A204.1 (cell line): Measurements from ENCODE around the gene BDP1.
"Not testable (repeated sequence)": the region's sequence is repeated elsewhere in the genome, so short reads cannot be mapped to it uniquely, and the experiment has no call there.

Experiments used
- FAIRE-seq: peaks from 2 replicates; lab custom pipeline; 2012; peaks lifted over from hg19 to GRCh38; lab: Jason Lieb, UNC

The BDP1 gene

DNA sequence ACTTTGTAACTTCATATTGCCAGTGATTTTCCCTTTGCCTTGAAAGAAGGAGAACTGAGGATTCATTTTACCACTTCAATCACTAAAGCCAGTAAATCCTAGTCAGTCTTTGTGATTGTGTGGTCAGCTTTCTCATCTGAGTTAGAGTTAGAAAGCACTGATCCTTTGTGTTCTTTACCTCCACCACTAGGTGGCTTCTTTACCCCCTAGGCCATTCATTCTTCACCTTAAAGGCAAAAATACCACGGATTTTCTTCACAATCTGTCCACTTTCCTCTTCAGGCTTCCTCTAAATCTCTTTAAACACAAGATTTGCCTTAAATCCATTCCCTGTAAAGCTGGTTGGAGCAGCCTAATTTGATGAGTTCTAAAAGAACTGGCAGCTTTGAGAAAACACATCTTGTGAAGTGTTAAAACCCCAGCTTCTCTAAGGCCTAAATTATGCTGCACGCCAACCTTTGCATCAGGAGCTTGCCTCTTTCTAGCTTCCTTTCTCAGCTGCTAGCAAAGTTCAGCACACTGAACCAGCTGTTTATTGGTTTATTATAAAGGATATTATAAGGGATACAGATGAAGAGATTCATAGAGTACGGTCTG is 20.4 kb downstream of the BDP1 start:
- peak; percentile 3 for FAIRE-seq

DNA sequence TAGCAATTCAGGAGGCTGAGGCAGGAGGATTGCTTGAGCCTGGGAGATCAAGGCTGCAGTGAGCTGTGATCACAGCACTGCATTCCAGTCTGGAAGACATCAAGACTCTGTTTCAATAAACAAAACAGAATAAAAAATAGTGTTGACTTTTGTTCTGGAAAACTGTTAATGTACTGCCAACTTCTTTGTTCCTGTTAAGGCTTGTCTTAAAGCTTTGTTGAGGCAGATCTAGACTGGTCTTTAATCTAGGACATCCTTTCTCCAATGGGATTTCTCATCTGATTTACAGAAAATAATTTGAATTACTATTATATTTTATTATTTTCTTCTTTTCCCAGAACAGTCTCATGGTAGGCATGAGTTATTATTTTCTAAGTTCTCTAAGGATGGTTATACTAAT is 26.0 kb downstream of the BDP1 start:
- no peak for FAIRE-seq

GRCh38 chr5:71482132-71482531 is 26.7 kb downstream of the BDP1 start:
- no peak for FAIRE-seq

DNA sequence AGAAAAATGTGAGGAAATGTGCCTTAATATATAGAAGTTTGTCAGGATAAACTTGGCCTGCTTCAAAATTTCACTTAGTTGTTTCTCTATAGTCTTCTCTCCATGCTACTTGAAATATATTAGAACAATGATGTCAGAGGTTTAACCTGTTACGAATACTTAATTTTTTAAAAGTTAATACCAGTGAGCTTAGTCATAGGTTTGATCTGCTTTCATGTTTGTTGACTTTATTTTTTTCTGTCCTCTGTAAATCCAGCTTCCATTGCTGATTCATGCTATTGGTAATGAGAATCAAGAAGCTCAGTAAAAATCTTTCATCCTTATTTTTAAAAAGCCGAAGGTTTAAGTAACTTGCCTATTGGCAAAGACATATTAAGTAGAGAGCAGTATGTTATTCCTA is 27.9 kb downstream of the BDP1 start:
- no peak for FAIRE-seq

GRCh38 chr5:71492817-71493615 is 37.6 kb downstream of the BDP1 start:
- no peak for FAIRE-seq

GRCh38 chr5:71494202-71494601 is 38.8 kb downstream of the BDP1 start:
- FAIRE-seq, result not testable (repeated sequence)

DNA sequence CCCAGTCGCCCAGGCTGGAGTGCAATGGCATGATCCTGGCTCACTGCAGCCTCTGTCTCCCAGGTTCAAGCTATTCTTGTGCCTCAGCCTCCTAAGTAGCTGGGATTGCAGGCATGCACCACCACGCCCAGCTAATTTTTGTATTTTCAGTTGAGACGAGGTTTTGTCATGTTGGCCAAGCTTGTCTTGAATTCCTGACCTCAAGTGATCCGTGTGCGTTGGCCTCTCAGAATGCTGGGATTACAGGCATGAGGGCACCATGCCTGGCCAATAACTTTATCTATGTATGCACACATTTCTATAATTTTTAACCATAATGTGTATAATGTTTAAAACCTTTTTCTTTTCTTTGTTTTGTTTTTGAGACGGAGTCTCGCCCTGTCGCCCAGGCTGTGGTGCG is 43.3 kb downstream of the BDP1 start:
- FAIRE-seq, result not testable (repeated sequence)

GRCh38 chr5:71503536-71503935 is 48.1 kb downstream of the BDP1 start:
- FAIRE-seq, result no peak

GRCh38 chr5:71522151-71522550 is 66.7 kb downstream of the BDP1 start:
- FAIRE-seq, result no peak

DNA sequence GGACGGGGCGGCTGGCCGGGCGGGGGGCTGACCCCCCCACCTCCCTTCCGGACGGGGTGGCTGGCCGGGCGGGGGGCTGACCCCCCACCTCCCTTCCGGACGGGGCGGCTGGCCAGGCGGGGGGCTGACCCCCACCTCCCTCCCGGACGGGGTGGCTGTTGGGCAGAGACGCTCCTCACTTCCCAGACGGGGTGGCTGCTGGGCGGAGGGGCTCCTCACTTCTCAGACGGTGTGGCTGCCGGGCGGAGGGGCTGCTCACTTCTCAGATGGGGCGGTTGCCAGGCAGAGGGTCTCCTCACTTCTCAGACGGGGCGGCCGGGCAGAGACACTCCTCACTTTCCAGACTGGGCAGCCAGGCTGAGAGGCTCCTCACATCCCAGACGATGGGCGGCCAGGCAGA is 70.2 kb downstream of the BDP1 start:
- FAIRE-seq, result not testable (repeated sequence)

GRCh38 chr5:71528206-71528605 is 72.8 kb downstream of the BDP1 start:
- peak; percentile 63 for FAIRE-seq

GRCh38 chr5:71529682-71530081 is 74.2 kb downstream of the BDP1 start:
- FAIRE-seq, result no peak

DNA sequence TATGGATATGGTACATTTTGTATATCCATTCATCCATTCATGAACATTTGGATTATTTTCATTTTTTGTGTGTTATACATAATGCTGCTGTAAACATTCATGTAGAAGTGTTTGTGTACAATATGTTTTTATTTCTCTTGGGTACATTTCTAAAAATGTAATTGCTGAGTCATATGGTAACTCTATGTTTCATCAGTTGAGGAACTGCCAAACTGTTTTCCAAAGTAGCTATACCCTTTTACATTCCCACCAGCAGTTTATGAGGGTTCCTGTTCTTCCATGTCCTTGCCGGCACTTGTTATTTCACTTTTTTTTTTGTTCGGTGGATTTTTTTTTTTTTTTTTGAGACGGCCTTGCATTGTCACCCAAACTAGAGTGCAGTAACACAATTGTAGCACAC is 77.7 kb downstream of the BDP1 start:
- no peak for FAIRE-seq

DNA sequence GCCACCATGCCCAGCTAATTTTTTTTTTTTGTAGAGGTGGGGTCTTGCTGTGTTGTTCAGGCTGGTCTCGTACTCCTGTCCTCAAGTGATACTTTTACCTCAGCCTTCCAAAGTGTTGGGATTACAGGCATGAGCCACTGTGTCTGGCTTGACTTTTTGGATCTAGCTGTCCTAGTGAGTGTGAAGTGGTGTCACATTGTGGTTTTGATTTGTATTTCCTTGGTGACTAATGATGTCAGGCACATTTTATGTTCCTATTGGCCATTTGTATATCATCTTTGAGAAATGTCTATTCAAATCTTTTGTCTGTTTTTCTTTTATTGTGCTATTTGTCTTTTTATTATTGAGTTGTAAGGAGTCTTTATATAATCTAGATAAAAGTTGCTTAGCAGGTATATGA is 78.2 kb downstream of the BDP1 start:
- FAIRE-seq, result no peak

DNA sequence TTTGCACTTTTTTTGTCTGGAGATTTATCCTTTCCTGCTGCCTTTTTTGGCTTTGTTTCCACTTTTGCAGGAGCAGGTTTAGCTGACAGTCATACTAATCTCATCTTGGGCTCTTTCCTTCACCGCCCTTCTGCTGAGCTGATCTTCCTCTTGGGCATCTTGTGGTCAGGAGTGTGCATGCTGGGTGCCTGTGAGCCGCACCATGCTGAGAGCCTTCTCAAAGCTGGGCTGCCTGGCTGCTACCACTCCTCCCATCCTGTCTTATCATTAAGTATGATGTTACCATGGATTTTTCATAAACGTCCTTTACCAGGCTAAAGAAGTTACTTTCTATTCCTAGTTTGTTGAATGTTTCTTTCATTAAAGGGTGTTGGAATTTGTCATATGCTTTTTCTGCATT is 82.2 kb downstream of the BDP1 start:
- no peak for FAIRE-seq

GRCh38 chr5:71550885-71551284 is 95.4 kb downstream of the BDP1 start:
- FAIRE-seq, result not testable (repeated sequence)

GRCh38 chr5:71551582-71551981 is 96.1 kb downstream of the BDP1 start:
- not testable (repeated sequence) for FAIRE-seq

GRCh38 chr5:71552026-71552749 is 96.7 kb downstream of the BDP1 start:
- not testable (repeated sequence) for FAIRE-seq

GRCh38 chr5:71563161-71563560 is 107.7 kb downstream of the BDP1 start:
- FAIRE-seq, result no peak

DNA sequence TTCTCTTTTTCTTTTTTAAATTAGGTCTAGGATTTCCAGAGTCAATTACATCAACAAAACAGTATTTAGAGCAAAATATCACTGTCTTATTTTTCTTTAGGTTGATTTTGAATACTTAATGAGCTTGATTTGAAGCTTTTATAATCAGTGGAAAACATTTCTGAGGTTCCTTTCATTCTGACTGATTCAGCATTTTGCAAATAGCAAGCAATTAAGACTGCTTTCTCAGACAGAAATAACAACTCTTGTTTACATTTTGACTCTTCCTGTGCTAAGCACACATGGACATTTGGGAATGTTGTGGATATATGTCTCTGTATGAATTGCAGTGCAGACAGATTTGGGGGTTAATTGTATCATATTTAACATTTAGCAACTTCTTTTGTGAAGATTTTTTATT is 109.4 kb downstream of the BDP1 start:
- no peak for FAIRE-seq

DNA sequence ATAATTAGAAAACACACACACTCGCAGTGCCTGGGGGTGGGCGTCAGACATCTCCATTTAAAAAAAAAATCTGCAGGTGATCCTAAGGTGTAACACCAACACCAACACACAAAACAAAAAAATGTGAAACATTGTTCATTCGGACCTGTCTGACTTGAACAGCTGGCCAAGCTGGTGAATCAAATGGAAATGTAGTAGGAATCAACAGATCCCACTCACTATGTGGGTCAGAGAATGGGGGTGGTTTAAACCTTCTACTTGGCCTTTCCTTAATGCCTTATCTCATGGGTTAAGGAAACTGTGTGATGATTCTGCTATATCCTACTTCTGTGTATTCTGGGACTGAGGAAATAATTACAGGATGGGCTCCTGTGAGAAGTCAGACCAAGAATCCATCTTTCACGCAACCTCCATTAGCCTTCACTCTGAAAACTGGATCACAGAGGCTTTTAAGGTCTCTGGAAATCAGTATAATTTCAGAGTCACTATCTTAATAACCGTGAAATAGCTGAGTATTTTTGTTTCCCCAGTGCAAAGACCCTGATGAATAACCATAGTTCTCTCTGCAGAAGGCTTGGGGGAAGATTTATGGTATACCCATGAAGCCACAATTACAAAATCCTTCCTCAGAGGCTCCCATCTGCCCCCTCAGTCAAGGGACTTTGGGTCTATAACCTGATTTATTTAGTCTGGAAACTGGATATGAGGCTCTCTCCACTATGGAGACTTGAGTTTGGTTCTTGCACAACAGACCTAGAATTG is 114.5 kb downstream of the BDP1 start:
- FAIRE-seq, result no peak

DNA sequence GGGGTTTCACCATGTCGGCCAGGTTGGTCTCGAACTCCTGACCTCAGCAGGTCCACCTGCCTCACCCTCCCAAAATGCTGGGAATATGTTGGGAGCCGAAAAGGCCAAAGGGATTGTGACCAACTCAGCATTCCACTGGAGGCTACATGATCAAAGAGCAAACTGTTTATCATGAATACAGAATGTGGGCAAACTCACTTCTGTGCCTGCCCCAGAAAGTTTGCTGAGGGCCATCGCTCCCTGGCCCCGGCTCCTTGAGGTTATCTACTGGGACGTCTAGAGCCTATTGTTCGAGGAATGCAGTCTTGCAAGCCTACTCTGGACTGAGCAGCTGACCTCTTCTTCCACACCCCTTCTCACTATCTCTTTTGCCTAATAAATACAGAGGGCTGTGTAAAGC is 116.4 kb downstream of the BDP1 start:
- not testable (repeated sequence) for FAIRE-seq

- no peak for FAIRE-seq
Measured at GRCh38 chr5:71573591-71573990, 118.1 kb downstream of the BDP1 start.
